Fibroblast of pulmonary artery (primary cell): Measurements from ENCODE around the gene SPRR1B.
"Not testable (repeated sequence)": the region's sequence is repeated elsewhere in the genome, so short reads cannot be mapped to it uniquely, and the experiment has no call there.

Experiments used
- DNase-seq: peaks from one replicate; pipeline ENCODE4 v3.0.0-alpha.2; 2010; ENCODE audit warnings: low read depth
- H3K4me3 ChIP-seq: replicated peaks from 2 replicates; pipeline ENCODE4 v1.5.1; 2011; ENCODE audit warnings: low read depth, mild to moderate bottlenecking, control low read depth, low read length, moderate library complexity
- TF ChIP-seq, protein P1 (sequence below): IDR thresholded peaks from 2 replicates; pipeline ENCODE4 v1.5.1; 2011; ENCODE audit warnings: mild to moderate bottlenecking, control low read depth, low read length, inconsistent platforms; ENCODE audit errors: missing control alignments

The SPRR1B gene

DNA sequence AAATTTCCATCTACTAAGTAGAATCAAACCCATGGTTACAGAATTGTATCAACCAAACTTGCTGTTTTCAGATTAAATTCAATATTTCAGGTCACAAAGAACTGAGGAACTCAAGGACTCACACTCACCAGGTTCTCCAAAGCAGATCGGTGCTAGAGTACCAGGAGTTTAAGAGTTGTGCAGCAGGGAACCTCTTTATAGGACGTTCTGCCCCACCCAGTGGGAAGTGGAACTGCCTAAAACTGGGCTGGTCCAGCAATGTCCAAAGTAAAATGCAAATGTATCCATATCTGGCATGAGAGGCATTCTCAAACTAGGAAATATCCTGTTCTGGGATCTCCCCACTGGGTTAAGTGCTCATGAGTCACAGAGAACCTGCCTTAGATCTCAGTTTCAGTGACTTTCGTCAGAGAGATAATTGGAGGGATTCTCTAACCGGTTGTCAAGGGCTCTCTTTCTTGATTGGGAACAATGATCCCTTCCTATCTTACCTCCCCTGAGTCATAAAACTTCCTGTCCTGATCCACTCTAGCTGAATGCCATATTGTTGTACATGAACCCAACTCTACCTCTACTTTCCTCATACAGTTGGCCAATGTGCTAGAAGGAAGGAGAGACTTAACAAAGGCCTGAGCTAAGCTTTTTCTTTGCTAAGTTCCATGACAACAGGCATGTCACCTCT is 10.1 kb downstream of the SPRR1B start, which contains the start of gene SPRR2D:
SPRR2D (minus strand) TSS at position 171 of the 682 bp plus-strand sequence. CDS start 774 bp downstream, outside the sequence.
- TF ChIP-seq, protein P1, sequence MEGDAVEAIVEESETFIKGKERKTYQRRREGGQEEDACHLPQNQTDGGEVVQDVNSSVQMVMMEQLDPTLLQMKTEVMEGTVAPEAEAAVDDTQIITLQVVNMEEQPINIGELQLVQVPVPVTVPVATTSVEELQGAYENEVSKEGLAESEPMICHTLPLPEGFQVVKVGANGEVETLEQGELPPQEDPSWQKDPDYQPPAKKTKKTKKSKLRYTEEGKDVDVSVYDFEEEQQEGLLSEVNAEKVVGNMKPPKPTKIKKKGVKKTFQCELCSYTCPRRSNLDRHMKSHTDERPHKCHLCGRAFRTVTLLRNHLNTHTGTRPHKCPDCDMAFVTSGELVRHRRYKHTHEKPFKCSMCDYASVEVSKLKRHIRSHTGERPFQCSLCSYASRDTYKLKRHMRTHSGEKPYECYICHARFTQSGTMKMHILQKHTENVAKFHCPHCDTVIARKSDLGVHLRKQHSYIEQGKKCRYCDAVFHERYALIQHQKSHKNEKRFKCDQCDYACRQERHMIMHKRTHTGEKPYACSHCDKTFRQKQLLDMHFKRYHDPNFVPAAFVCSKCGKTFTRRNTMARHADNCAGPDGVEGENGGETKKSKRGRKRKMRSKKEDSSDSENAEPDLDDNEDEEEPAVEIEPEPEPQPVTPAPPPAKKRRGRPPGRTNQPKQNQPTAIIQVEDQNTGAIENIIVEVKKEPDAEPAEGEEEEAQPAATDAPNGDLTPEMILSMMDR: no peak
- DNase-seq: no peak

GRCh38 chr1:153049211-153049610 is 18.2 kb downstream of the SPRR1B start:
- no peak overlapping the region for H3K4me3 ChIP-seq
- TF ChIP-seq, protein P1: no peak
- no peak for DNase-seq

More for the DNA sequence above, 10.1 kb downstream of the SPRR1B start, which contains the start of gene SPRR2D:
- no peak within 1 kb of the TSS for H3K4me3 ChIP-seq

- DNase-seq, H3K4me3 ChIP-seq: not testable (repeated sequence)
Measured at GRCh38 chr1:153056111-153056510, 25.1 kb downstream of the SPRR1B start.

GRCh38 chr1:153057375-153057774 is 26.4 kb downstream of the SPRR1B start, which contains the start of gene SPRR2A:
Gene SPRR2A, minus strand, starts transcription at chr1:153057512. Its CDS starts 777 bp downstream, at chr1:153056735.
- DNase-seq: no peak
- TF ChIP-seq, protein P1: no peak
- no peak within 1 kb of the TSS for H3K4me3 ChIP-seq

- TF ChIP-seq, protein P1: no peak
- no peak overlapping the region for H3K4me3 ChIP-seq
Measured at GRCh38 chr1:153058154-153058553, 27.2 kb downstream of the SPRR1B start.

GRCh38 chr1:153058826-153059784 is 28.1 kb downstream of the SPRR1B start:
- DNase-seq: no peak
- no peak overlapping the region for H3K4me3 ChIP-seq
- TF ChIP-seq, protein P1: no peak

More at GRCh38 chr1:153058154-153058553, 27.2 kb downstream of the SPRR1B start:
- DNase-seq: no peak

GRCh38 chr1:153070243-153070642 is 39.2 kb downstream of the SPRR1B start:
- H3K4me3 ChIP-seq: no peak overlapping the region
- TF ChIP-seq, protein P1: no peak

More at GRCh38 chr1:153070243-153070642, 39.2 kb downstream of the SPRR1B start:
- no peak for DNase-seq
